ENCODE data around the gene CNOT10.
"Not testable (repeated sequence)": the region's sequence is repeated elsewhere in the genome, so short reads cannot be mapped to it uniquely, and the experiment has no call there.

CNOT10 gene

DNA sequence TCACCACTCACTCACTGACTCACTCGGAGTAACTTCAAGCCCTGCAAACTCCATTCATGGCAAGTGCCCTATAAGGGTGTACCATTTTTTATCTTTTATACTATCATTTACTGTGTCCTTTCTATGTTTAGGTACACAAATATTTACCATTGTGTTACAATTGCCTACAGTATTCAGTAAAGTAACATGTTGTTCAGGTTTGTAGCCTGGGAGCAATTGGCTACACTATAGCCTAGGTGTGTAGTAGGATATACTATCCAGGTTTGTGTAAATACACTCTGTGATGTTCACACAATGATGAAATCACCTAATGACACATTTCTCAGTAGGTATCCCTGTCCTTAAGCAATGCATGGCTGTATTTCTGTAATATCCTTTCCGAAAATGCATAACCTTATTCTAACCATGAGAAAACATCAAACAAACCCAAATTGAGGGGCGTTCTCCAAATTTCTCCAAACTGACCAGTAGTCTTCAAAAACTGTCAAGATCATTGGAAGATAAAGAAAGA lies 17.9 kb upstream of the CNOT10 start:
- H3K27me3 Mint-ChIP-seq = peaks cover 12 to 17% of the 10 kb centered on the region in 2 donors
- H3K27ac Mint-ChIP-seq = no peak overlapping the region
- H3K9me3 Mint-ChIP-seq = no peaks in the 10 kb centered on the region
- H3K36me3 Mint-ChIP-seq (ENCODE audit: insufficient read depth) = no peaks in the 10 kb centered on the region
- H3K4me3 Mint-ChIP-seq = no peak overlapping the region
- DNase-seq = no peak
- no peaks in the 10 kb centered on the region for H3K4me1 Mint-ChIP-seq (ENCODE audit: low read depth in 2 of 2)
- no peak for ATAC-seq (replicated peaks)

DNA sequence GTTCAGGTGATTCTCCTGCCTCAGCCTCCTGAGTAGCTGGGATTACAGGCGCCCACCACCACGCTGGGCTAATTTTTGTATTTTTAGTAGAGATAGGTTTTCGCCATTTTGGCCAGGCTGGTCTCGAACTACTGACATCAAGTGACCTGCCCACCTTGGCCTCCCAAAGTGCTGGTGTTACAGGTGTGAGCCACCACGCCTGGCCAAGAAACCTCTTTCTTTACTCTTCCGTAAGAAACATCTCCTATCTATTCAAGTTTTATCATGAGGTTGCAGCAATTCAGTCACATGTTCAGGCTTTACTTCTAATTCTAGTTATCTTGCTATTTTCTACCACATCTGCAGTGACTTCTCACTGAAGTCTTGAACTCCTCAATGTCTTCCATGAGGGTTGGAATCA lies 15.8 kb upstream of the CNOT10 start:
- peaks cover 12 to 24% of the 10 kb centered on the region in 2 donors for H3K27me3 Mint-ChIP-seq
- not testable (repeated sequence) for DNase-seq; H3K27ac Mint-ChIP-seq; H3K4me3 Mint-ChIP-seq; ATAC-seq (replicated peaks); H3K36me3 Mint-ChIP-seq (ENCODE audit: insufficient read depth); H3K4me1 Mint-ChIP-seq (ENCODE audit: low read depth in 2 of 2); H3K9me3 Mint-ChIP-seq

DNA sequence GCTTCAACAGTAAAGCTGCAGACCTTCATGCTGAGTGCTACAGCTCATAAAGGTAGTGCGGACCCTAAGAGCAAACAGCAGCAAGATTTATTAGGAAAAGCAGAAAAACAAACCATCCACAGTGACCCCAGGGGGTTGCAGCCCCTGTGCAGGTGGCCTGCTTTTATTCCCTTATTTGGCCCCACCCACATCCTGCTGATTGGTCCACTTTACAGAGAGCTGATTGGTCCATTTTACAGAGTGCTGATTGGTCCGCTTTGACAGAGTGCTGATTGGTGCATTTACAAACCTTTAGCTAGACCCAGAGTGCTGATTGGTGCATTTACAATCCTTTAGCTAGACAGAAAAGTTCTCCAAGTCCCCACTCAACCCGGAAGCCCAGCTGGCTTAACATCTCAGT lies 11.3 kb upstream of the CNOT10 start:
- H3K4me3 Mint-ChIP-seq; DNase-seq; H3K27ac Mint-ChIP-seq; H3K4me1 Mint-ChIP-seq (ENCODE audit: low read depth in 2 of 2); ATAC-seq (replicated peaks); H3K36me3 Mint-ChIP-seq (ENCODE audit: insufficient read depth); H3K9me3 Mint-ChIP-seq: not testable (repeated sequence)
- peaks cover 12 to 36% of the 10 kb centered on the region in 2 donors for H3K27me3 Mint-ChIP-seq

DNA sequence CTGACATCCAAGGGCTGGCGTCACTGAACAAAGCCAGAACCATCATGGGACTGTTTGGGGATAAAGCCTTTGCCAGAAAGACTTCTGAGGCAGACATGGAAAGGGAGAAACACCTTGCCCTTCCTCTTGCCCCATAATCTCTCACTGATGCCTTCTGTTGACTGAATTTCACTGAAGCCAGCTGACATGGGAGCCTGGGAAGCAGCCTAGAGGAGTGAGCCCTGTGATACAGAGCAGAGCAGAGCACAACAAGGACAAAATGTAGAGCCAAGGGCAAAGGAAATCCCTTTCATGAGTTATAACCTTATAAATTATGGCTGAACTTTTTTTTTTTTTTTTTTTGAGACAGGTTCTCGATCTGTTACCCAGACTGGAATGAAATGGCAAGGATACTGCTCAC lies 9.8 kb upstream of the CNOT10 start:
- peaks cover 6 to 40% of the 10 kb centered on the region in 2 donors for H3K27me3 Mint-ChIP-seq
- H3K4me3 Mint-ChIP-seq = no peak overlapping the region
- peaks cover 2% of the 10 kb centered on the region for H3K36me3 Mint-ChIP-seq (ENCODE audit: insufficient read depth)
- DNase-seq (no peak), ATAC-seq (replicated peaks) (no peak)
- no peaks in the 10 kb centered on the region for H3K9me3 Mint-ChIP-seq
- H3K27ac Mint-ChIP-seq = no peak overlapping the region
- no peaks in the 10 kb centered on the region for H3K4me1 Mint-ChIP-seq (ENCODE audit: low read depth in 2 of 2)

DNA sequence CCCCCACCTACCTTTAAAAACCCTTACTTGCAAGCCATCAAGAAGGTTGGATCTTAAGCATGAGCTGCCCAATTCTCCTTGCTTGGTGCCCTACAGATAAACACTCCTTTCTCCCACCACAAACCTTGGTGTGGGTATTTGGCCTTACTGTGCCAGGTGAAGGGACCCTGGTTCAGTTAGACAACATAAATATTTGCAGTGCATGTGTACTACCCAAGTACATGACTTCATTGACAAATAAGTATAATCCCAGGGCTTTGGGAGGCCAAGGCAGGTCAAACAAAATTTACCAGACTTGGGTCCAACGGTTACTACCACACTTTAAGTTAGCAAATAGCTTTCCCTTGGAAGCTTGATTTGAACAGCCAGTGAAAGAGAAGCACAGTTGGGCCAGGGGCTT lies 9.3 kb upstream of the CNOT10 start:
- no peaks in the 10 kb centered on the region for H3K9me3 Mint-ChIP-seq
- peaks cover 2% of the 10 kb centered on the region for H3K36me3 Mint-ChIP-seq (ENCODE audit: insufficient read depth)
- no peak overlapping the region for H3K4me3 Mint-ChIP-seq
- no peak overlapping the region for H3K27ac Mint-ChIP-seq
- DNase-seq = no peak
- no peaks in the 10 kb centered on the region for H3K4me1 Mint-ChIP-seq (ENCODE audit: low read depth in 2 of 2)
- H3K27me3 Mint-ChIP-seq = peaks cover 6 to 40% of the 10 kb centered on the region in 2 donors
- ATAC-seq (replicated peaks) = no peak

- H3K36me3 Mint-ChIP-seq (ENCODE audit: insufficient read depth) = peaks cover 15% of the 10 kb centered on the region
- no peak overlapping the region for H3K27ac Mint-ChIP-seq
- DNase-seq (no peak), ATAC-seq (replicated peaks) (no peak)
- no peak overlapping the region for H3K4me3 Mint-ChIP-seq
- no peaks in the 10 kb centered on the region for H3K9me3 Mint-ChIP-seq
- peaks cover 13 to 14% of the 10 kb centered on the region in 2 donors for H3K4me1 Mint-ChIP-seq (ENCODE audit: low read depth in 2 of 2)
- peaks cover 0 to 24% of the 10 kb centered on the region in 2 donors for H3K27me3 Mint-ChIP-seq
These were observed 3.2 kb upstream of the CNOT10 start for GRCh38 chr3:32681811-32682210.

DNA sequence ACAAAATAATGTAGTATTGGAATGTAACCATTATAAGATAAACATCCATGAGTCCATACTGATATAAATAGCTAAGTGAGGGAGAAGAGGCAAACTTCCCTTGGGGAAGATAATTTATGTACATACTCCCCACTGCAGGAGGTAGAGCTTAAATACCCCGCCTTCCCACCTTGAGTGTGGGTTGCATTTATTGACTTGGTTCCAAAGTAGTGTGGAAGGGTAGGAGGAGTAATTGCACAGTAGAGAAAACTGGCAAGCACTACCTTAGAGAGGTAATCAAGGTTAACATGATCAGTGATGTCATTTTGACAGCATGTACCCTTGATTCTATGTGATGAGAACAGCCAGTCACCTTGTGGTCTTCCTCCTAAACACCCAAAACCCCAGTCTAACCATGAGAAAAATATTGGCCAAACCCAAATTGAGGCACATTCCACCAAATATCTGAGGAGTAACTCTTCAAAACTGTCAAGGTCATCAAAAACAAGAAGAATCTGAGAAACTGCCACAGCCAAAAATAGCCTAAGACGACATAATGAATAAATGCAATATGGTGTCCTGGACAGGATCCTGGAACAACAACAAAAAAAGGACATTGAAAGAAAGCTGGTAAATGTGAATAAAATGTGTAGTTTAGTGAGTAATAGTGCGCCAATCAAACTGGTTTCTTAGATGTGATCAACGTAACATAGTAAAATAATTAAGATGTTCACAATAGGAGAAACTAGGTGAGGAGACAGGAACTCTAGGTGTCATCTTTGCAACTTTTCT lies 774 bp upstream of the CNOT10 start:
- H3K4me3 Mint-ChIP-seq = peak overlapping the region; percentile 89 to 93
- H3K4me1 Mint-ChIP-seq (ENCODE audit: low read depth in 2 of 2) = peaks cover 21 to 27% of the 10 kb centered on the region in 2 donors
- no peak for ATAC-seq (replicated peaks)
- H3K9me3 Mint-ChIP-seq = no peaks in the 10 kb centered on the region
- H3K36me3 Mint-ChIP-seq (ENCODE audit: insufficient read depth) = peaks cover 21% of the 10 kb centered on the region
- peak overlapping the region; percentile 92 to 95 for H3K27ac Mint-ChIP-seq
- DNase-seq = peak in 1 of 3 experiments; percentile 5
- peaks cover 0 to 9% of the 10 kb centered on the region in 2 donors for H3K27me3 Mint-ChIP-seq

GRCh38 chr3:32685543-32686185 lies 676 bp downstream of the CNOT10 start:
- ATAC-seq (replicated peaks) (peak; percentile 22), DNase-seq (no peak)
- H3K27ac Mint-ChIP-seq = peak overlapping the region; percentile 92 to 95
- H3K36me3 Mint-ChIP-seq (ENCODE audit: insufficient read depth) = peaks cover 30% of the 10 kb centered on the region
- peak overlapping the region; percentile 89 to 93 for H3K4me3 Mint-ChIP-seq
- H3K4me1 Mint-ChIP-seq (ENCODE audit: low read depth in 2 of 2) = peaks cover 21 to 36% of the 10 kb centered on the region in 2 donors
- no peaks in the 10 kb centered on the region for H3K27me3 Mint-ChIP-seq
- no peaks in the 10 kb centered on the region for H3K9me3 Mint-ChIP-seq

DNA sequence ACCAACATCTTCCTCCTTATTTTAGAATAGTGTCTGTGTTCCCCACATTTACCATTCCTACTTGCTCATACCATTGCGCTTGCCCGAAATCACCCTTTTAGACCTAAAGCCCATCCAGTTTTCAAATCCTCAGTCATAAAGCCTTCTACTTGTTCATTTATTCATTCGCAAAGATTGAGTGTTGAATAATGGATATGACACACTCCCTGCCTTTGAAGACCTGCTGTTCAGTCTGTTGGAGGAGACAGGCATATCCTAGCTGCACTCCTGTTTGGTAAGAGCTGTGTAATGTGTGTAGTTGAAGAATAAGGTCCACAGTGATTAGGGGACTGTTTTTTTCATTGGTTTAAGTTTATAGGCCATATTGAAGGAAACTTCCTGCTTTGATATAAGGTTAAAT lies 1.7 kb downstream of the CNOT10 start:
- H3K27ac Mint-ChIP-seq = peak overlapping the region in 1 of 2 donors; percentile 95

GRCh38 chr3:32691847-32692246 lies 6.9 kb downstream of the CNOT10 start:
- H3K4me3 Mint-ChIP-seq = no peak overlapping the region
- H3K9me3 Mint-ChIP-seq = no peaks in the 10 kb centered on the region
- no peaks in the 10 kb centered on the region for H3K27me3 Mint-ChIP-seq
- H3K4me1 Mint-ChIP-seq (ENCODE audit: low read depth in 2 of 2) = peaks cover 12 to 28% of the 10 kb centered on the region in 2 donors
- H3K27ac Mint-ChIP-seq = no peak overlapping the region
- DNase-seq (no peak), ATAC-seq (replicated peaks) (no peak)
- peaks cover 35% of the 10 kb centered on the region for H3K36me3 Mint-ChIP-seq (ENCODE audit: insufficient read depth)

More for the DNA sequence above, 1.7 kb downstream of the CNOT10 start:
- Mint-ChIP-seq H3K4me1 (ENCODE audit: low read depth in 2 of 2) (peaks cover 21 to 36% of the 10 kb centered on the region in 2 donors), H3K36me3 (ENCODE audit: insufficient read depth) (peaks cover 36% of the 10 kb centered on the region), H3K4me3 (peak overlapping the region; percentile 89 to 93), H3K9me3 (no peaks in the 10 kb centered on the region), H3K27me3 (no peaks in the 10 kb centered on the region)
- no peak for ATAC-seq (replicated peaks)
- no peak for DNase-seq

DNA sequence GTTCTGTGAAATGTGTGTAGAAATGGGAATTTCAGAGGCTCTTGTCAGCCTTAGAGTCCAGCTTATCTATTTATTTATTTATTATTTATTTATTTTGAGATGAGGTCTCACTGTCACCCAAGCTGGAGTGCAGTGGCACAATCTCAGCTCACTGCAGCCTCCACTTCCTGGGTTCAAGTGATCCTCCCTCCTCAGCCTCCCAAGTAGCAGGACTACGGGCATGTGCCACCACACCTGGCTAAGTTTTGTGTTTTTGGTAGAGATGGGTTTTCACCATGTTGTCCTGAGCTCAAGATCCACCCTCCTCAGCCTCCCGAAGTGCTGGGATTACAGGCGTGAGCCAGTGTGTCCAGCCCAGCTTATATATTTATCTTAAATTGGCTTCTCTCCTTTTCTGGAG lies 11.5 kb downstream of the CNOT10 start:
- DNase-seq = no peak
- no peaks in the 10 kb centered on the region for H3K9me3 Mint-ChIP-seq
- H3K4me1 Mint-ChIP-seq (ENCODE audit: low read depth in 2 of 2) = peaks cover 10 to 13% of the 10 kb centered on the region in 2 donors
- H3K4me3 Mint-ChIP-seq = no peak overlapping the region
- peaks cover 14% of the 10 kb centered on the region for H3K36me3 Mint-ChIP-seq (ENCODE audit: insufficient read depth)
- no peak overlapping the region for H3K27ac Mint-ChIP-seq
- no peaks in the 10 kb centered on the region for H3K27me3 Mint-ChIP-seq
- ATAC-seq (replicated peaks) = no peak

GRCh38 chr3:32698506-32698905 lies 13.5 kb downstream of the CNOT10 start:
- ATAC-seq (replicated peaks) = no peak
- Mint-ChIP-seq H3K27ac (peak overlapping the region in 1 of 2 donors; percentile 53), H3K4me1 (ENCODE audit: low read depth in 2 of 2) (peaks cover 14 to 18% of the 10 kb centered on the region in 2 donors), H3K4me3 (no peak overlapping the region), H3K36me3 (ENCODE audit: insufficient read depth) (peaks cover 12% of the 10 kb centered on the region), H3K9me3 (no peaks in the 10 kb centered on the region), H3K27me3 (no peaks in the 10 kb centered on the region)
- no peak for DNase-seq

- no peaks in the 10 kb centered on the region for H3K9me3 Mint-ChIP-seq
- H3K4me1 Mint-ChIP-seq (ENCODE audit: low read depth in 2 of 2) = peaks cover 13 to 20% of the 10 kb centered on the region in 2 donors
- H3K36me3 Mint-ChIP-seq (ENCODE audit: insufficient read depth) = peaks cover 8% of the 10 kb centered on the region
- ATAC-seq (replicated peaks) (no peak), DNase-seq (no peak)
- no peak overlapping the region for H3K27ac Mint-ChIP-seq
- H3K4me3 Mint-ChIP-seq = no peak overlapping the region
- no peaks in the 10 kb centered on the region for H3K27me3 Mint-ChIP-seq
These were observed 14.4 kb downstream of the CNOT10 start for GRCh38 chr3:32699429-32699828.

DNA sequence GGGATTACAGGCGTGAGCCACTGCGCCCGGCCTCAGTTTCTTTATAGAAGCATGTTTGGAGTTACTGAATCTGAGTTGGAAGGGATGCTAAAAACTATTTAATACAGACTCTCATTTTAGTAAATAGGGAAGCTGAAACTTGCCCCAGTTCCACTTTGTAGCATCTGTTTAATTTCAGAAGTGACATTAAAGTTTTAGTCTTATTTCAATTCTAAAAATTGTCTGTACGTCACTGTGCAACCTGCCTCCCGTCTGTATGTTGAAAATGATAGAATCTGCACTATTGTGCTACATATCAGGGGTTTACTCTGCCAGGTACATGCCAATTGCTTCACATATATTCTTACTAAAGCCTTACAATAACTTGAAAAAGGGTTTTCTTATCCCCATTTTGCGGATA lies 15.3 kb downstream of the CNOT10 start:
- H3K4me3 Mint-ChIP-seq = no peak overlapping the region
- DNase-seq = no peak
- peak overlapping the region in 1 of 2 donors; percentile 74 for H3K27ac Mint-ChIP-seq
- H3K36me3 Mint-ChIP-seq (ENCODE audit: insufficient read depth) = peaks cover 2% of the 10 kb centered on the region
- no peaks in the 10 kb centered on the region for H3K27me3 Mint-ChIP-seq
- no peaks in the 10 kb centered on the region for H3K9me3 Mint-ChIP-seq
- ATAC-seq (replicated peaks) = no peak
- peaks cover 9 to 20% of the 10 kb centered on the region in 2 donors for H3K4me1 Mint-ChIP-seq (ENCODE audit: low read depth in 2 of 2)
